GM18498 (cell line): ENCODE results near the gene TMEM115.
"Not testable (repeated sequence)": the region's sequence is repeated elsewhere in the genome, so short reads cannot be mapped to it uniquely, and the experiment has no call there.

ENCODE experiments used
- ATAC-seq: cut with Tn5 transposase; IDR thresholded peaks from one replicate; pipeline ENCODE4 v1.9.1; 2021; ENCODE audit warnings: mild to moderate bottlenecking, moderate library complexity; ENCODE audit not compliant: unreplicated experiment

The TMEM115 gene

GRCh38 chr3:50319894-50320625, 39.3 kb downstream of the TMEM115 start:
- no peak for ATAC-seq

GRCh38 chr3:50319181-50319893, 40.0 kb downstream of the TMEM115 start:
- ATAC-seq, result no peak

- no peak for ATAC-seq
These were observed 40.7 kb downstream of the TMEM115 start for GRCh38 chr3:50318615-50319014.

GRCh38 chr3:50318163-50318562, 41.2 kb downstream of the TMEM115 start:
- ATAC-seq, result no peak

GRCh38 chr3:50317300-50317699, 42.0 kb downstream of the TMEM115 start:
- no peak for ATAC-seq

GRCh38 chr3:50316657-50317242, 42.6 kb downstream of the TMEM115 start:
- ATAC-seq, result no peak

GRCh38 chr3:50314816-50315215, 44.5 kb downstream of the TMEM115 start:
- no peak for ATAC-seq

GRCh38 chr3:50314342-50314741, 45.0 kb downstream of the TMEM115 start:
- ATAC-seq, result no peak

- ATAC-seq, result not testable (repeated sequence)
These were observed 47.3 kb downstream of the TMEM115 start for GRCh38 chr3:50312041-50312440.
